Measurements from ENCODE around the gene VIL1.

Gene VIL1

DNA sequence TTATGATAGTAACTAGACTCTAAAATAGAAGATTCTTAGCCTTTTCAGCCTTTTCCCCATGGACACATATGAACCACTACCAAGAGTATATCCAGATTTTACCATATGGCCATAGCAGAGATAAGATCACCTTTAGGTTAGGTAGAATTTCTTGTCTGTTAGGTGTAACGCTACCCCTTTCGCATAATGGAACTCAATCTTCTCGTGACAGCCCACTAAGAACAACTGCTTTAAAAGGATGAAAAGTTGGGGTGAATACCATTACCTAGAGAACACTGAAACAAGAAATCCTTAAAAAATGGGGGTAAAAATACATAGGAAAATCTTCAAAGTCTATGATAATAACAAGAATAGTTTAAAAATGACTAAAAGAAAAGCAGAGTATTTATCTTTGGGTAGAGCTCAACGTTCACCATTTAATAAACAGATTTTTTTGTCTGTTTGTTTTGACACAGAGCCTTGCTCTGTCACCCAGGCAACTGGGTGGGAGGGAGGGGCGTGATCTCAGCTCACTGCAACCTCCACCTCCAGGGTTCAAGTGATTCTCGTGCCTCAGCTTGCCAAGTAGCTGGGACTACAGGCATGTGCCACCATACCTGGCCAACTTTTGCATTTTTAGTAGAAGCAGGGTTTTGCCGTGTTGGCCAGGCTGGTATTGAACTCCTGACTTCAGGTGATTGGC, 67.2 kb downstream of the VIL1 start:
- no peaks in the 10 kb centered on the region for H3K4me1 ChIP-seq (ENCODE audit: control insufficient read depth in 1 of 2, insufficient read depth in 1 of 2, low read depth in 1 of 2, low read length in 1 of 2)
- peaks cover 38% of the 10 kb centered on the region for H3K36me3 ChIP-seq
- no peak overlapping the region for H3K4me3 ChIP-seq (ENCODE audit: low read depth in 1 of 2, low read length in 1 of 2)
- no peaks in the 10 kb centered on the region for H3K27me3 ChIP-seq
- H3K27ac ChIP-seq, result no peak overlapping the region
- no peaks in the 10 kb centered on the region for H3K9me3 ChIP-seq
- TF ChIP-seq, protein P1, sequence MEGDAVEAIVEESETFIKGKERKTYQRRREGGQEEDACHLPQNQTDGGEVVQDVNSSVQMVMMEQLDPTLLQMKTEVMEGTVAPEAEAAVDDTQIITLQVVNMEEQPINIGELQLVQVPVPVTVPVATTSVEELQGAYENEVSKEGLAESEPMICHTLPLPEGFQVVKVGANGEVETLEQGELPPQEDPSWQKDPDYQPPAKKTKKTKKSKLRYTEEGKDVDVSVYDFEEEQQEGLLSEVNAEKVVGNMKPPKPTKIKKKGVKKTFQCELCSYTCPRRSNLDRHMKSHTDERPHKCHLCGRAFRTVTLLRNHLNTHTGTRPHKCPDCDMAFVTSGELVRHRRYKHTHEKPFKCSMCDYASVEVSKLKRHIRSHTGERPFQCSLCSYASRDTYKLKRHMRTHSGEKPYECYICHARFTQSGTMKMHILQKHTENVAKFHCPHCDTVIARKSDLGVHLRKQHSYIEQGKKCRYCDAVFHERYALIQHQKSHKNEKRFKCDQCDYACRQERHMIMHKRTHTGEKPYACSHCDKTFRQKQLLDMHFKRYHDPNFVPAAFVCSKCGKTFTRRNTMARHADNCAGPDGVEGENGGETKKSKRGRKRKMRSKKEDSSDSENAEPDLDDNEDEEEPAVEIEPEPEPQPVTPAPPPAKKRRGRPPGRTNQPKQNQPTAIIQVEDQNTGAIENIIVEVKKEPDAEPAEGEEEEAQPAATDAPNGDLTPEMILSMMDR (IDR thresholded peaks at IDR 0.05), result no peak

DNA sequence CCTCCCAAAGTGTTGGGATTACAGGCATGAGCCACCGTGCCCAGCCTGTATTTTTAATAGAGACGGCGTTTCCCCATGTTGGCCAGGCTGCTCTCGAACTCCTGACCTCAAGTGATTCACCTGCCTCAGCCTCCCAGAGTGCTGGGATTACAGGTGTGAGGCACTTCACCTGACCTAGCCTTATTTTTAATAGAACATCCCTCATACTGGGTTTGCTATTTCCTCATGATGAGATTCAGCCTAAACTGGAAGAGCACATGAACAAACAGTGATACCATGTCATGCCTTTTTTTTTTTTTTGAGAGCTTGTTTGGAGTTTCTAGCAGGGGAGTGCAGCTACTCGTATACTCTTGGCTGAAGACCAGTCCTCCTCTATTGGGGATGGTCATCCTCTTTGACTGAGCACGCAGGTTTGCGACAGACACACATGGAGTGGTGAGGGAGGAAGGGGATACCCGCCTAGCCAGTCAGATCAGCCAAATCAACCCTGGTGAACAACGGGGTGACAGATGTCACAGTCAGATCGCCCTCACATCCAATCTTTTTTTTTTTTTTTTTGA, 81.7 kb downstream of the VIL1 start:
- no peaks in the 10 kb centered on the region for H3K27me3 ChIP-seq
- H3K4me3 ChIP-seq (ENCODE audit: low read depth in 1 of 2, low read length in 1 of 2), result no peak overlapping the region
- TF ChIP-seq, protein P1 (IDR thresholded peaks at IDR 0.05), result no peak
- H3K4me1 ChIP-seq (ENCODE audit: control insufficient read depth in 1 of 2, insufficient read depth in 1 of 2, low read depth in 1 of 2, low read length in 1 of 2), result no peaks in the 10 kb centered on the region
- H3K9me3 ChIP-seq, result no peaks in the 10 kb centered on the region
- no peak overlapping the region for H3K27ac ChIP-seq
- peaks cover 23% of the 10 kb centered on the region for H3K36me3 ChIP-seq

DNA sequence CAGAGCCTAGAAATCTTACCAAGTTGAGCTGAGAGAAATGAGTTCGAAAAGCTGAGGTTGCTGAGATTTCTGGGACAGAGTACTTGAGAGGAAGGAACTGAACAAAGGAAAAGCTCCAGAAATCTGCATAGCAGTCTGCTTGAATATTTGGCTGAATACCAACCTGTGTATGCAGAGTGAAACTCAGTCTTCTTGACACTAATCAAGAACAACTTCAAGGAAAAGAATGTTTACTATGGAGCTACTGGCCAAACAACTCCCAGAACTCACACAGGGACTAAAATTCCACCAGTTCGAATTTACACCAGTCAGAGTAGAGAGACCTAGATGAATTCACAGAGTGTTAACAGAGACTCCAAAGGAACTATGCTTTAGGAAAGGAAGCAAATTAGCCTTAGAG, 82.7 kb downstream of the VIL1 start:
- no peak overlapping the region for H3K27ac ChIP-seq
- H3K36me3 ChIP-seq, result peaks cover 17% of the 10 kb centered on the region
- TF ChIP-seq, protein P1 (IDR thresholded peaks at IDR 0.05), result no peak

More for the DNA sequence above, 82.7 kb downstream of the VIL1 start:
- H3K4me3 ChIP-seq (ENCODE audit: low read depth in 1 of 2, low read length in 1 of 2), result no peak overlapping the region
- H3K27me3 ChIP-seq, result no peaks in the 10 kb centered on the region
- H3K9me3 ChIP-seq, result no peaks in the 10 kb centered on the region
- no peaks in the 10 kb centered on the region for H3K4me1 ChIP-seq (ENCODE audit: control insufficient read depth in 1 of 2, insufficient read depth in 1 of 2, low read depth in 1 of 2, low read length in 1 of 2)

All from neutrophil (primary cell).